ENCODE measurements around the gene SSBP2. TPM values are rescaled to one million over a fixed set of nuclear protein-coding genes. Genes with fewer than 3 reads are reported as not detected.
"Not testable (repeated sequence)": the region's sequence is repeated elsewhere in the genome, so short reads cannot be mapped to it uniquely, and the experiment has no call there.

SSBP2 gene
- total RNA-seq, 1 donor: 34.3 TPM

- TF ChIP-seq, protein P1, sequence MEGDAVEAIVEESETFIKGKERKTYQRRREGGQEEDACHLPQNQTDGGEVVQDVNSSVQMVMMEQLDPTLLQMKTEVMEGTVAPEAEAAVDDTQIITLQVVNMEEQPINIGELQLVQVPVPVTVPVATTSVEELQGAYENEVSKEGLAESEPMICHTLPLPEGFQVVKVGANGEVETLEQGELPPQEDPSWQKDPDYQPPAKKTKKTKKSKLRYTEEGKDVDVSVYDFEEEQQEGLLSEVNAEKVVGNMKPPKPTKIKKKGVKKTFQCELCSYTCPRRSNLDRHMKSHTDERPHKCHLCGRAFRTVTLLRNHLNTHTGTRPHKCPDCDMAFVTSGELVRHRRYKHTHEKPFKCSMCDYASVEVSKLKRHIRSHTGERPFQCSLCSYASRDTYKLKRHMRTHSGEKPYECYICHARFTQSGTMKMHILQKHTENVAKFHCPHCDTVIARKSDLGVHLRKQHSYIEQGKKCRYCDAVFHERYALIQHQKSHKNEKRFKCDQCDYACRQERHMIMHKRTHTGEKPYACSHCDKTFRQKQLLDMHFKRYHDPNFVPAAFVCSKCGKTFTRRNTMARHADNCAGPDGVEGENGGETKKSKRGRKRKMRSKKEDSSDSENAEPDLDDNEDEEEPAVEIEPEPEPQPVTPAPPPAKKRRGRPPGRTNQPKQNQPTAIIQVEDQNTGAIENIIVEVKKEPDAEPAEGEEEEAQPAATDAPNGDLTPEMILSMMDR (IDR thresholded peaks at IDR 0.05; ENCODE audit: insufficient read depth, low read length): no peak
- DNase-seq (ENCODE audit: low read depth): peak; percentile 11
- no peak overlapping the region for H3K4me3 ChIP-seq (ENCODE audit: low read depth, low read length)
Observed at GRCh38 chr5:81717226-81717625, 33.7 kb downstream of the SSBP2 start.

DNA sequence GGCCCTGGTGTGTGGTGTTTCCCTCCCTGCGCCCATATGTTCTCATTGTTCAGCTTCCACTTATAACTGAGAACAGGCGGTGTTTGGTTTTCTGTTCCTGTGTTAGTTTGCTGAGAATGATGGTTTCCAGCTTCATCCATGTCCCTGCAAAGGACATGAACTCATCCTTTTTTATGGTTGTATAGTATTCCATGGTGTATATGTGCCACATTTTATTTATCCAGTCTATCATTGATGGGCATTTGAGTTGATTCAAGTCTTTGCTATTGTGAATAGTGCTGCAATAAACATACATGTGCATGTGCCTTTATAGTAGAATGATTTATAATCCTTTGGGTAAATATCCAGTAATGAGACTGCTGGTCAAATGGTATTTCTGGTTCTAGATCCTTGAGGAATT lies 36.8 kb downstream of the SSBP2 start:
- H3K4me3 ChIP-seq (ENCODE audit: low read depth, low read length): not testable (repeated sequence)

GRCh38 chr5:81708889-81709288 lies 42.0 kb downstream of the SSBP2 start:
- TF ChIP-seq, protein P1 (IDR thresholded peaks at IDR 0.05; ENCODE audit: insufficient read depth, low read length): no peak
- no peak for DNase-seq (ENCODE audit: low read depth)

More for the DNA sequence above, 36.8 kb downstream of the SSBP2 start:
- DNase-seq (ENCODE audit: low read depth): not testable (repeated sequence)

GRCh38 chr5:81703840-81704239 lies 47.1 kb downstream of the SSBP2 start:
- TF ChIP-seq, protein P1 (IDR thresholded peaks at IDR 0.05; ENCODE audit: insufficient read depth, low read length): no peak
- no peak overlapping the region for H3K4me3 ChIP-seq (ENCODE audit: low read depth, low read length)
- no peak for DNase-seq (ENCODE audit: low read depth)

More at GRCh38 chr5:81708889-81709288, 42.0 kb downstream of the SSBP2 start:
- no peak overlapping the region for H3K4me3 ChIP-seq (ENCODE audit: low read depth, low read length)

DNA sequence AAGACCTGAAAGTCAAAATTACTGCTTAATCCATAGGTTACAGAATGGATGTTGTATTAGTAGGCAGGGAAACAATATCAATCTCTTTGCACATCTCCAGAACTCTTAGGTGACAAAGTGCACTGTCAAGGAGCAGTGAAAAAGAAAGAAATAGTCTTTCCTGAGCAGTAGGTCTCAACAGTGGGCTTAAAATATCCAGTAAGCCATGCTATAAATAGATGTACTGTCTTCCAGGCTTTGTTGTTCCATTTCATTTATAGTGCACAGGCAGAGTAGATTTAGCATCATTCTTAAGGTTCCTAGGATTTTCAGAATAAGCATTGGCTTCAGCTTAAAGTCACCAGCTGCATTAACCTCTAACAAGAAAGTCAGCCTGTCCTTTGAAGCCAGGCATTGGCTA lies 50.7 kb downstream of the SSBP2 start:
- TF ChIP-seq, protein P1 (IDR thresholded peaks at IDR 0.05; ENCODE audit: insufficient read depth, low read length): no peak
- no peak for DNase-seq (ENCODE audit: low read depth)
- H3K4me3 ChIP-seq (ENCODE audit: low read depth, low read length): no peak overlapping the region

DNA sequence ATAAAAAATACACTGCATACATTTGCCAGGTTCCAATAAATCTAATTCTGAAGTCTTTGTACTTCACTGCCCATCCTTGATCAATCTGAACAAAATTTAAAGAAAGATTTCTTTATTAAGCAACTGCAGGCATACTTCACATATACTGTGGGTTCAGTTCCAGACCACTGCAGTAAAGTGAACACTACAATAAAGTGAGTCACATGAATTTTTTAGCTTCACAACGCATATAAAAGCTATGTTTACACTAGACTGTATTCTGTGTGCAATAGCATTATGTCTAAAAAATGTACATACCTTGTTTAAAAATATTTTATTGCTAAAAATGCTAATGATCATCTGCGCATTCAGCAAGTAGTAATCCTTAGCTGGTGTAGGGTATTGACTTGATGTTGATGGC lies 52.1 kb downstream of the SSBP2 start:
- no peak for DNase-seq (ENCODE audit: low read depth)
- no peak overlapping the region for H3K4me3 ChIP-seq (ENCODE audit: low read depth, low read length)
- TF ChIP-seq, protein P1 (IDR thresholded peaks at IDR 0.05; ENCODE audit: insufficient read depth, low read length): no peak

GRCh38 chr5:81696418-81697397 lies 54.2 kb downstream of the SSBP2 start:
- DNase-seq (ENCODE audit: low read depth): no peak
- TF ChIP-seq, protein P1 (IDR thresholded peaks at IDR 0.05; ENCODE audit: insufficient read depth, low read length): no peak
- no peak overlapping the region for H3K4me3 ChIP-seq (ENCODE audit: low read depth, low read length)
